LHCN-M2 (cell line): Measurements from ENCODE around the gene BID. TPM values are rescaled to one million over a fixed set of nuclear protein-coding genes. Genes with fewer than 3 reads are reported as not detected.

Experiments
- DNase-seq: peaks from one replicate; pipeline ENCODE4 v3.0.0-alpha.2; 2012; ENCODE audit warnings: low read depth
- total RNA-seq: library from RNA; depleted of rRNA; stranded (reverse); fragments of >200 nt; gene quantifications from 2 replicates; pipeline ENCODE4 v1.2.3, GENCODE V29; 2014

BID gene
- total RNA-seq, 1 experiment from 2014 or later, result 26.7 TPM

- no peak for DNase-seq
Measured at GRCh38 chr22:17783773-17784480, 9.7 kb upstream of the BID start.

- DNase-seq, result no peak
Measured at GRCh38 chr22:17783312-17783711, 9.0 kb upstream of the BID start.

GRCh38 chr22:17782621-17783020 is 8.4 kb upstream of the BID start:
- no peak for DNase-seq

- no peak for DNase-seq
Measured at GRCh38 chr22:17782158-17782557, 7.9 kb upstream of the BID start.

- DNase-seq, result peak; percentile 77
Measured at GRCh38 chr22:17781319-17782031, 7.2 kb upstream of the BID start.

- no peak for DNase-seq
Measured at GRCh38 chr22:17780741-17781318, 6.6 kb upstream of the BID start.

GRCh38 chr22:17780116-17780740 is 6.0 kb upstream of the BID start:
- DNase-seq, result no peak

- no peak for DNase-seq
Measured at GRCh38 chr22:17779286-17780115, 5.2 kb upstream of the BID start.

- no peak for DNase-seq
Measured at GRCh38 chr22:17778412-17778976, 4.2 kb upstream of the BID start.

- no peak for DNase-seq
Measured at GRCh38 chr22:17777717-17778044, 3.4 kb upstream of the BID start.

- DNase-seq, result no peak
Measured at GRCh38 chr22:17777005-17777716, 2.9 kb upstream of the BID start.

GRCh38 chr22:17775781-17776465 is 1.7 kb upstream of the BID start:
- no peak for DNase-seq

GRCh38 chr22:17774926-17775685 is 837 bp upstream of the BID start:
- no peak for DNase-seq

- DNase-seq, result peak; percentile 26
Measured at GRCh38 chr22:17773606-17774205, 563 bp downstream of the BID start.

- no peak for DNase-seq
Measured at GRCh38 chr22:17772958-17773605, 1.2 kb downstream of the BID start.

GRCh38 chr22:17772249-17772957 is 1.9 kb downstream of the BID start:
- DNase-seq, result no peak

- DNase-seq, result no peak
Measured at GRCh38 chr22:17770180-17771077, 3.8 kb downstream of the BID start.
